ENCODE results near the gene DNM2.

DNM2 gene

GRCh38 chr19:10751109-10751953 is 33.5 kb downstream of the DNM2 start:
- DNase-seq (ENCODE audit: extremely low spot score), result no peak
- ChIA-PET CTCF (interaction anchor here (0.8 kb wide), 1 partner anchor 14 kb away, joined by 3 read pairs; no protein-coding TSS in a partner anchor), POLR2A (no interaction called here)
- no peak for TF ChIP-seq SUZ12 (IDR thresholded peaks at IDR 0.05)
- TF ChIP-seq ARNT (IDR thresholded peaks at IDR 0.05), result no peak
- no peak for TF ChIP-seq L3MBTL2 (conservative IDR thresholded peaks at IDR 0.05)
- TF ChIP-seq TARDBP (IDR thresholded peaks at IDR 0.05), result no peak
- no peak for TF ChIP-seq CTBP1 (IDR thresholded peaks at IDR 0.05; ENCODE audit: borderline replicate concordance)
- no peak for TF ChIP-seq HDGF (IDR thresholded peaks at IDR 0.05; ENCODE audit: borderline replicate concordance)
- TF ChIP-seq FOXM1 (IDR thresholded peaks at IDR 0.05; ENCODE audit: borderline replicate concordance), result no peak
- no peak for TF ChIP-seq LEF1 (IDR thresholded peaks at IDR 0.05; ENCODE audit: borderline replicate concordance)
- TF ChIP-seq ZNF384 (IDR thresholded peaks at IDR 0.05), result no peak
- no peak for TF ChIP-seq SP1 (IDR thresholded peaks at IDR 0.05)
- no peak for TF ChIP-seq FOXK2 (IDR thresholded peaks at IDR 0.05)
- no peak for TF ChIP-seq BHLHE40 (IDR thresholded peaks at IDR 0.05; ENCODE audit: borderline replicate concordance)
- TF ChIP-seq PKNOX1 (IDR thresholded peaks at IDR 0.05), result no peak
- no peak for TF ChIP-seq FOXA1 (IDR thresholded peaks at IDR 0.05)
- no peak for TF ChIP-seq NFRKB (IDR thresholded peaks at IDR 0.05)
- TF ChIP-seq ELF4 (IDR thresholded peaks at IDR 0.05), result no peak

GRCh38 chr19:10752237-10752912 is 34.5 kb downstream of the DNM2 start:
- ChIA-PET POLR2A (no interaction called here), CTCF (no interaction called here)
- TF ChIP-seq NFRKB (IDR thresholded peaks at IDR 0.05) (no peak), SUZ12 (IDR thresholded peaks at IDR 0.05) (no peak), SP1 (IDR thresholded peaks at IDR 0.05) (no peak), PKNOX1 (IDR thresholded peaks at IDR 0.05) (no peak), ARNT (IDR thresholded peaks at IDR 0.05) (no peak), FOXA1 (IDR thresholded peaks at IDR 0.05) (no peak), HDGF (IDR thresholded peaks at IDR 0.05; ENCODE audit: borderline replicate concordance) (no peak), ELF4 (IDR thresholded peaks at IDR 0.05) (no peak), L3MBTL2 (conservative IDR thresholded peaks at IDR 0.05) (no peak), TARDBP (IDR thresholded peaks at IDR 0.05) (no peak)
- no peak for DNase-seq (ENCODE audit: extremely low spot score)

GRCh38 chr19:10752913-10753704 is 35.2 kb downstream of the DNM2 start:
- POLR2A ChIA-PET, result no interaction called here
- no peak for DNase-seq (ENCODE audit: extremely low spot score)
- TF ChIP-seq NFRKB (IDR thresholded peaks at IDR 0.05) (no peak), ZNF384 (IDR thresholded peaks at IDR 0.05) (no peak), FOXM1 (IDR thresholded peaks at IDR 0.05; ENCODE audit: borderline replicate concordance) (no peak), L3MBTL2 (conservative IDR thresholded peaks at IDR 0.05) (no peak), LEF1 (IDR thresholded peaks at IDR 0.05; ENCODE audit: borderline replicate concordance) (no peak), CTBP1 (IDR thresholded peaks at IDR 0.05; ENCODE audit: borderline replicate concordance) (no peak), FOXK2 (IDR thresholded peaks at IDR 0.05) (no peak), ELF4 (IDR thresholded peaks at IDR 0.05) (no peak), BHLHE40 (IDR thresholded peaks at IDR 0.05; ENCODE audit: borderline replicate concordance) (no peak), ARNT (IDR thresholded peaks at IDR 0.05) (no peak), PKNOX1 (IDR thresholded peaks at IDR 0.05) (no peak), TARDBP (IDR thresholded peaks at IDR 0.05) (no peak), SUZ12 (IDR thresholded peaks at IDR 0.05) (no peak), HDGF (IDR thresholded peaks at IDR 0.05; ENCODE audit: borderline replicate concordance) (no peak)
- CTCF ChIA-PET, result no interaction called here

GRCh38 chr19:10756371-10756770 is 38.5 kb downstream of the DNM2 start:
- POLR2A ChIA-PET, result interaction anchor here (1.3 kb wide), 1 partner anchor 39 kb away, joined by 3 read pairs; the partner anchor contains the start of gene DNM2

More at GRCh38 chr19:10756371-10756770, 38.5 kb downstream of the DNM2 start:
- no peak for TF ChIP-seq FOXA1 (IDR thresholded peaks at IDR 0.05)
- no peak for TF ChIP-seq FOXM1 (IDR thresholded peaks at IDR 0.05; ENCODE audit: borderline replicate concordance)
- no peak for TF ChIP-seq ELF4 (IDR thresholded peaks at IDR 0.05)
- TF ChIP-seq BHLHE40 (IDR thresholded peaks at IDR 0.05; ENCODE audit: borderline replicate concordance), result no peak
- no peak for TF ChIP-seq CTBP1 (IDR thresholded peaks at IDR 0.05; ENCODE audit: borderline replicate concordance)
- TF ChIP-seq SUZ12 (IDR thresholded peaks at IDR 0.05), result no peak
- no peak for TF ChIP-seq ARNT (IDR thresholded peaks at IDR 0.05)
- no peak for TF ChIP-seq FOXK2 (IDR thresholded peaks at IDR 0.05)
- no peak for TF ChIP-seq HDGF (IDR thresholded peaks at IDR 0.05; ENCODE audit: borderline replicate concordance)
- TF ChIP-seq PKNOX1 (IDR thresholded peaks at IDR 0.05), result no peak
- TF ChIP-seq NFRKB (IDR thresholded peaks at IDR 0.05), result no peak
- no peak for TF ChIP-seq LEF1 (IDR thresholded peaks at IDR 0.05; ENCODE audit: borderline replicate concordance)
- no peak for TF ChIP-seq L3MBTL2 (conservative IDR thresholded peaks at IDR 0.05)
- no peak for TF ChIP-seq SP1 (IDR thresholded peaks at IDR 0.05)
- TF ChIP-seq ZNF384 (IDR thresholded peaks at IDR 0.05), result no peak
- CTCF ChIA-PET, result interaction anchor here (0.7 kb wide), 1 partner anchor 338 kb away, joined by 3 read pairs; no protein-coding TSS in a partner anchor
- no peak for DNase-seq (ENCODE audit: extremely low spot score)

Measured in HEK293T (cell line).